ENCODE results near the gene ACTR2.
"Not testable (repeated sequence)": the region's sequence is repeated elsewhere in the genome, so short reads cannot be mapped to it uniquely, and the experiment has no call there.

GRCh38 chr2:65257866-65258265, 30.2 kb downstream of the ACTR2 start:
- TF ChIP-seq CTCF (conservative IDR thresholded peaks at IDR 0.05); ZFX (IDR thresholded peaks at IDR 0.05): not testable (repeated sequence)
